Measurements from ENCODE around the gene ACBD3. TPM values are rescaled to one million over a fixed set of nuclear protein-coding genes. Genes with fewer than 3 reads are reported as not detected.

Gene ACBD3
- total and polyA plus RNA-seq, 2 donors from 2014 or later = 12.4 to 43.1 TPM

GRCh38 chr1:226119169-226119568 lies 67.4 kb downstream of the ACBD3 start:
- Histone ChIP-seq H3K9me3 (ENCODE audit: control insufficient read depth in 2 of 3, insufficient read depth in 1 of 3, low read length in 3 of 3) (no peaks in the 10 kb centered on the region), H3K36me3 (ENCODE audit: control insufficient read depth in 2 of 3, insufficient read depth in 3 of 3, low read length in 3 of 3) (no peaks in the 10 kb centered on the region), H3K4me3 (ENCODE audit: low read length in 3 of 3) (no peak overlapping the region), H3K4me1 (ENCODE audit: control insufficient read depth in 2 of 3, insufficient read depth in 2 of 3, low read depth in 1 of 3, low read length in 3 of 3) (peaks cover 0 to 3% (median 0%) of the 10 kb centered on the region in 3 donors), H3K9ac (ENCODE audit: low read length in 3 of 3) (no peak overlapping the region), H3K27ac (ENCODE audit: low read depth in 2 of 2, low read length in 2 of 2) (no peak overlapping the region), H3K27me3 (ENCODE audit: control insufficient read depth, insufficient read depth, low read length) (no peaks in the 10 kb centered on the region)
- FAIRE-seq (no peak), DNase-seq (no peak)
- intact Hi-C loops (cut with DNase I) = no loop called here
- no peak for TF ChIP-seq CTCF (IDR thresholded peaks at IDR 0.05; ENCODE audit: borderline replicate concordance, extremely low read depth, insufficient read depth)

- no peak for FAIRE-seq
- H3K36me3 ChIP-seq (ENCODE audit: control insufficient read depth in 2 of 3, insufficient read depth in 3 of 3, low read length in 3 of 3) = no peaks in the 10 kb centered on the region
- no peak for TF ChIP-seq CTCF (IDR thresholded peaks at IDR 0.05; ENCODE audit: borderline replicate concordance, extremely low read depth, insufficient read depth)
- intact Hi-C loops (cut with DNase I) = no loop called here
- no peak overlapping the region for H3K4me3 ChIP-seq (ENCODE audit: low read length in 3 of 3)
- no peaks in the 10 kb centered on the region for H3K9me3 ChIP-seq (ENCODE audit: control insufficient read depth in 2 of 3, insufficient read depth in 1 of 3, low read length in 3 of 3)
- peaks cover 0 to 3% (median 0%) of the 10 kb centered on the region in 3 donors for H3K4me1 ChIP-seq (ENCODE audit: control insufficient read depth in 2 of 3, insufficient read depth in 2 of 3, low read depth in 1 of 3, low read length in 3 of 3)
- no peaks in the 10 kb centered on the region for H3K27me3 ChIP-seq (ENCODE audit: control insufficient read depth, insufficient read depth, low read length)
- H3K27ac ChIP-seq (ENCODE audit: low read depth in 2 of 2, low read length in 2 of 2) = no peak overlapping the region
- no peak overlapping the region for H3K9ac ChIP-seq (ENCODE audit: low read length in 3 of 3)
- DNase-seq = no peak
These were observed 68.2 kb downstream of the ACBD3 start for GRCh38 chr1:226118357-226118756.

- Histone ChIP-seq H3K9ac (ENCODE audit: low read length in 3 of 3) (no peak overlapping the region), H3K9me3 (ENCODE audit: control insufficient read depth in 2 of 3, insufficient read depth in 1 of 3, low read length in 3 of 3) (no peaks in the 10 kb centered on the region), H3K36me3 (ENCODE audit: control insufficient read depth in 2 of 3, insufficient read depth in 3 of 3, low read length in 3 of 3) (no peaks in the 10 kb centered on the region), H3K4me1 (ENCODE audit: control insufficient read depth in 2 of 3, insufficient read depth in 2 of 3, low read depth in 1 of 3, low read length in 3 of 3) (peaks cover 0 to 3% (median 0%) of the 10 kb centered on the region in 3 donors), H3K27me3 (ENCODE audit: control insufficient read depth, insufficient read depth, low read length) (no peaks in the 10 kb centered on the region), H3K4me3 (ENCODE audit: low read length in 3 of 3) (no peak overlapping the region), H3K27ac (ENCODE audit: low read depth in 2 of 2, low read length in 2 of 2) (no peak overlapping the region)
- intact Hi-C loops (cut with DNase I) = no loop called here
- FAIRE-seq = no peak
- DNase-seq = no peak
- TF ChIP-seq CTCF (IDR thresholded peaks at IDR 0.05; ENCODE audit: borderline replicate concordance, extremely low read depth, insufficient read depth) = no peak
These were observed 69.2 kb downstream of the ACBD3 start for GRCh38 chr1:226117330-226117729.

- FAIRE-seq = no peak
- H3K27ac ChIP-seq (ENCODE audit: low read depth in 2 of 2, low read length in 2 of 2) = no peak overlapping the region
These were observed 69.9 kb downstream of the ACBD3 start for GRCh38 chr1:226116673-226117072.

More at GRCh38 chr1:226116673-226117072, 69.9 kb downstream of the ACBD3 start:
- H3K4me3 ChIP-seq (ENCODE audit: low read length in 3 of 3) = no peak overlapping the region
- no peak for TF ChIP-seq CTCF (IDR thresholded peaks at IDR 0.05; ENCODE audit: borderline replicate concordance, extremely low read depth, insufficient read depth)
- H3K9me3 ChIP-seq (ENCODE audit: control insufficient read depth in 2 of 3, insufficient read depth in 1 of 3, low read length in 3 of 3) = no peaks in the 10 kb centered on the region
- no peaks in the 10 kb centered on the region for H3K36me3 ChIP-seq (ENCODE audit: control insufficient read depth in 2 of 3, insufficient read depth in 3 of 3, low read length in 3 of 3)
- H3K4me1 ChIP-seq (ENCODE audit: control insufficient read depth in 2 of 3, insufficient read depth in 2 of 3, low read depth in 1 of 3, low read length in 3 of 3) = peaks cover 0 to 4% (median 0%) of the 10 kb centered on the region in 3 donors
- H3K27me3 ChIP-seq (ENCODE audit: control insufficient read depth, insufficient read depth, low read length) = no peaks in the 10 kb centered on the region
- no peak for DNase-seq
- H3K9ac ChIP-seq (ENCODE audit: low read length in 3 of 3) = no peak overlapping the region
- intact Hi-C loops (cut with DNase I) = no loop called here
